Caco-2 (cell line): ENCODE results near the gene COG7. TPM values are rescaled to one million over a fixed set of nuclear protein-coding genes. Genes with fewer than 3 reads are reported as not detected.
"Not testable (repeated sequence)": the region's sequence is repeated elsewhere in the genome, so short reads cannot be mapped to it uniquely, and the experiment has no call there.

Experiments
- BruUV-seq: library from RNA; stranded (reverse); fragments of 400-500 nt; replicated peaks from 2 replicates; lab custom pipeline; 2021; lab: Mats Ljungman, UMichigan
- CTCF ChIA-PET: fragments of 300-600 bp; sonication (Branson Sonifier 250); formaldehyde crosslinking; loops from one replicate; lab custom pipeline; 2022; ENCODE audit warnings: antibody characterized with exemption; lab: Charles Lee
- POLR2A ChIA-PET: fragments of 300-600 bp; sonication (Branson Sonifier 250); formaldehyde crosslinking; loops from one replicate; lab custom pipeline; 2022; ENCODE audit warnings: antibody characterized with exemption; lab: Charles Lee
- DNase-seq, 2 experiments: peaks; one replicate each; pipeline versions ENCODE4 v3.0.0 to v3.0.0-alpha.2; 2020 to 2022
- H3K27me3 ChIP-seq: replicated peaks from 2 replicates; pipeline ENCODE4 v1.6.0; 2011; ENCODE audit warnings: low read length; ENCODE audit not compliant: control insufficient read depth, insufficient read depth
- H3K36me3 ChIP-seq: 2 replicates; pipeline ENCODE4 v1.5.1; 2011; ENCODE audit warnings: low read length; ENCODE audit not compliant: control insufficient read depth, insufficient read depth
- H3K4me1 ChIP-seq: fragments of 250-450 bp; sonication (Bioruptor Pico); 2 replicates; pipeline ENCODE4 v1.5.1; 2020; ENCODE audit warnings: mild to moderate bottlenecking
- H3K4me3 ChIP-seq: 2 replicates; pipeline ENCODE4 v1.5.1; 2011; ENCODE audit warnings: low read depth, mild to moderate bottlenecking, control low read depth, low read length
- H3K9me3 ChIP-seq: fragments of 250-450 bp; sonication (Bioruptor Pico); 2 replicates; pipeline ENCODE4 v1.5.1; 2020; ENCODE audit warnings: mild to moderate bottlenecking, moderate library complexity
- H3K27ac Mint-ChIP-seq: one replicate; pipeline ENCODE4 v1.8.0; 2022; ENCODE audit warnings: mixed read lengths; ENCODE audit not compliant: unreplicated experiment
- H3K27me3 Mint-ChIP-seq: one replicate; pipeline ENCODE4 v1.8.0; 2022; ENCODE audit warnings: mixed read lengths; ENCODE audit not compliant: insufficient read depth, unreplicated experiment
- H3K36me3 Mint-ChIP-seq: one replicate; pipeline ENCODE4 v1.8.0; 2022; ENCODE audit warnings: mild to moderate bottlenecking, mixed read lengths; ENCODE audit not compliant: insufficient read depth, unreplicated experiment
- H3K4me1 Mint-ChIP-seq: one replicate; pipeline ENCODE4 v1.8.0; 2022; ENCODE audit warnings: low read depth, mixed read lengths; ENCODE audit not compliant: unreplicated experiment
- H3K4me3 Mint-ChIP-seq: one replicate; pipeline ENCODE4 v1.8.0; 2022; ENCODE audit warnings: mild to moderate bottlenecking, moderate library complexity, mixed read lengths; ENCODE audit not compliant: unreplicated experiment
- H3K9me3 Mint-ChIP-seq: one replicate; pipeline ENCODE4 v1.8.0; 2022; ENCODE audit warnings: mixed read lengths; ENCODE audit not compliant: unreplicated experiment
- CTCF ChIP-seq, 2 experiments: fragments of 200-600 bp in 1 of 2; IDR thresholded peaks; 1 replicate in 1 of 2; 2 replicates in 1 of 2; pipeline versions ENCODE4 v1.5.1 to v1.8.0; 2011 to 2022; ENCODE audit warnings: antibody characterized with exemption in 1 of 2, control low read depth in 1 of 2, inconsistent platforms in 1 of 2, low read depth in 1 of 2, low read length in 1 of 2, mild to moderate bottlenecking in 1 of 2, moderate library complexity in 1 of 2; ENCODE audit not compliant: insufficient read depth in 1 of 2, severe bottlenecking in 1 of 2, unreplicated experiment in 1 of 2
- intact Hi-C: fragments of 100-400 bp; cut with micrococcal nuclease; formaldehyde crosslinking; loops from one replicate; pipeline ENCODE4 v1.10.0; 2022; ENCODE audit not compliant: unreplicated experiment
- total RNA-seq: library from RNA; stranded (reverse); gene quantifications from 2 replicates; pipeline ENCODE4 v1.2.3, GENCODE V29; 2022

Gene COG7
- total RNA-seq, 1 experiment from 2014 or later: 12.4 TPM

GRCh38 chr16:23466162-23466885 lies 13.3 kb upstream of the COG7 start:
- no TSS peak for BruUV-seq
- Histone ChIP-seq H3K9me3 (no peaks in the 10 kb centered on the region), H3K4me1 (no peaks in the 10 kb centered on the region), H3K36me3 (peaks cover 5% of the 10 kb centered on the region), H3K27me3 (no peaks in the 10 kb centered on the region), H3K4me3 (no peak overlapping the region)
- Mint-ChIP-seq H3K36me3 (peaks cover 43% of the 10 kb centered on the region), H3K4me3 (no peak overlapping the region), H3K27me3 (no peaks in the 10 kb centered on the region), H3K4me1 (no peaks in the 10 kb centered on the region), H3K9me3 (no peaks in the 10 kb centered on the region), H3K27ac (no peak overlapping the region)
- ChIA-PET POLR2A (no interaction called here), CTCF (no interaction called here)
- intact Hi-C loops: no loop called here
- DNase-seq: no peak
- TF ChIP-seq CTCF (IDR thresholded peaks at IDR 0.05; ENCODE audit: insufficient read depth in 1 of 2, low read depth in 1 of 2, low read length in 1 of 2, severe bottlenecking in 1 of 2, unreplicated experiment in 1 of 2): no peak

DNA sequence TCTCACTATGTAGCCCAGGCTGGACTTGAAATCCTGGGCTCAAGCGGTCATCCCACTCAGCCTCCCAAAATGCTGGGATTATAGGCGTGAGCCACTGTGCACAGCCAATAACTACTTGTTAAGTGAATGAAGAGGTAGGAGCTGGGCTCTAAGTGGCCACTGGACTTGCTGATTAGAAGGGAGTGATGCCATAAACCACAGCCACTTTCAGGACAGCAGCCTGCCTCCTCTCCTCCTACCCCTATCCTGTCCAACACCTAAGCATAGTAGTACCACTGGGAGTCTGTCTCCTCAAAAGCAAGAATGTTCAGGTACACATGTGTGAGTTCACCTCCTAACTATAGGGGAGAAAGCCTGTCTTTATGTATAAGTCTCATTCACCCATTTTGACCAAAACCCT lies 12.2 kb upstream of the COG7 start:
- Mint-ChIP-seq H3K36me3 (peaks cover 45% of the 10 kb centered on the region), H3K27me3 (no peaks in the 10 kb centered on the region), H3K4me3 (no peak overlapping the region), H3K9me3 (no peaks in the 10 kb centered on the region), H3K4me1 (no peaks in the 10 kb centered on the region), H3K27ac (no peak overlapping the region)
- ChIA-PET POLR2A (no interaction called here), CTCF (no interaction called here)
- TF ChIP-seq CTCF (IDR thresholded peaks at IDR 0.05; ENCODE audit: insufficient read depth in 1 of 2, low read depth in 1 of 2, low read length in 1 of 2, severe bottlenecking in 1 of 2, unreplicated experiment in 1 of 2): no peak
- Histone ChIP-seq H3K9me3 (no peaks in the 10 kb centered on the region), H3K27me3 (no peaks in the 10 kb centered on the region), H3K4me1 (no peaks in the 10 kb centered on the region), H3K36me3 (peaks cover 5% of the 10 kb centered on the region), H3K4me3 (no peak overlapping the region)
- intact Hi-C loops: no loop called here
- no TSS peak for BruUV-seq
- no peak for DNase-seq

DNA sequence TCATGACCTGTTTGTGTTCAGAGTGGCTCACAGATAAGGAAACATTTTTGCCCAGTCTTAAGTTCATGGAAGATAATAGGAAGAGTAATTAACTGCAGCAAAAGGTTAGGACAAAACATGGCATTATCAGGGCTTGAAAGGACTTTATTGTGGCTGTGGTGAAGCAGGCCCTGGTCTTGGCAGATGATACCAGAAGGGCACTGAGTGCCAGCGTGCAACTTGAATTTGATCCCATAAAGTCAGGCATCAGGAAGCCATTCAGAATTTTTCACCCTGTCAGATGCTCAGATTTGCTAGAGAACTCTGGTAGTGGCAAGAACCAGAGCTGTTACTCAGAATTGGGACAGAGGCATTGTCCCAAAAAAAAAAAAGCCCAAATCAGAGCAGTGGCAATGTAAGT lies 11.2 kb upstream of the COG7 start:
- no TSS peak for BruUV-seq
- Mint-ChIP-seq H3K27me3 (no peaks in the 10 kb centered on the region), H3K36me3 (peaks cover 39% of the 10 kb centered on the region), H3K4me3 (no peak overlapping the region), H3K9me3 (no peaks in the 10 kb centered on the region), H3K27ac (no peak overlapping the region), H3K4me1 (no peaks in the 10 kb centered on the region)
- H3K9me3 ChIP-seq: no peaks in the 10 kb centered on the region
- no peaks in the 10 kb centered on the region for H3K27me3 ChIP-seq
- H3K4me1 ChIP-seq: no peaks in the 10 kb centered on the region
- no peak overlapping the region for H3K4me3 ChIP-seq
- ChIA-PET CTCF (interaction anchor here (1.9 kb wide), 1 partner anchor 29 kb away, joined by 5 read pairs; no protein-coding TSS in a partner anchor), POLR2A (no interaction called here)
- intact Hi-C loops: no loop called here
- DNase-seq: no peak
- no peak for TF ChIP-seq CTCF (IDR thresholded peaks at IDR 0.05; ENCODE audit: insufficient read depth in 1 of 2, low read depth in 1 of 2, low read length in 1 of 2, severe bottlenecking in 1 of 2, unreplicated experiment in 1 of 2)
- H3K36me3 ChIP-seq: peaks cover 3% of the 10 kb centered on the region

- H3K4me1 ChIP-seq, BruUV-seq, H3K27me3 ChIP-seq, intact Hi-C loops, H3K27me3 Mint-ChIP-seq, H3K4me3 ChIP-seq, H3K9me3 ChIP-seq, POLR2A ChIA-PET, DNase-seq, H3K27ac Mint-ChIP-seq, H3K4me1 Mint-ChIP-seq, H3K36me3 ChIP-seq, H3K4me3 Mint-ChIP-seq, H3K9me3 Mint-ChIP-seq: not testable (repeated sequence)
- CTCF ChIA-PET: interaction anchor here (1.9 kb wide), 1 partner anchor 27 kb away, joined by 5 read pairs; no protein-coding TSS in a partner anchor
- H3K36me3 Mint-ChIP-seq: peaks cover 29% of the 10 kb centered on the region
Observed at GRCh38 chr16:23462994-23463393, 10.0 kb upstream of the COG7 start.
